T-helper 1 cell treated with Interleukin-12 subunit alpha and Interleukin-12 subunit beta and Interleukin-4 antibody, amounts not matched to agents 30 μg/mL and 1 μg/mL, for 36 hours (primary cell): ENCODE data around the gene VPS8.

Source experiments
- H3K27ac Mint-ChIP-seq: one replicate; pipeline ENCODE4 v1.8.0; 2021; ENCODE audit warnings: mild to moderate bottlenecking, mixed read lengths
- H3K27me3 Mint-ChIP-seq: one replicate; pipeline ENCODE4 v1.8.0; 2021; ENCODE audit warnings: low read depth, mixed read lengths
- H3K36me3 Mint-ChIP-seq: one replicate; pipeline ENCODE4 v1.8.0; 2021; ENCODE audit warnings: low read depth, mixed read lengths
- H3K4me1 Mint-ChIP-seq: one replicate; pipeline ENCODE4 v1.8.0; 2021; ENCODE audit warnings: low read depth, mixed read lengths
- H3K4me3 Mint-ChIP-seq: one replicate; pipeline ENCODE4 v1.8.0; 2021; ENCODE audit warnings: mild to moderate bottlenecking, moderate library complexity, mixed read lengths
- H3K9me3 Mint-ChIP-seq: one replicate; pipeline ENCODE4 v1.8.0; 2021; ENCODE audit warnings: mixed read lengths

VPS8 gene

DNA sequence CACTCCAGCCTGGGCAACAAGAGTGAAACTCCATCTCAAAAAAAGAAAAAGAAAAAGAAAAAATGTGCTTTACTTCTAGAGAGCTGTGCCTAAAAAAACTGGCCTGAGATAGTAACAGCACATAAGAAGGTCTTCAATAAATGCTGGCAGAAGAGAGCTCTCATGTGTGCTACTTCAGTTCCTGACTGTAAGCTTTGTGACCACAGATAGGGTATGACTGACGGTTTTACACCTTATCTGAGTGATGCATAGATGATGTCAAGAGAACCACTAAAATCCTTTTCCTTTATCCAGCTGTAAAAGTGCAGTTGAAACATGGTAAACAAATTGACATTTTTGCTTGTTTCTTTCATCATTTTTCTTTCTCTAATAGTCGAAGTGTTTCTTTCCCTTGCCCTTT, 213.0 kb downstream of the VPS8 start:
- no peaks in the 10 kb centered on the region for H3K9me3 Mint-ChIP-seq
- no peaks in the 10 kb centered on the region for H3K27me3 Mint-ChIP-seq
- no peak overlapping the region for H3K27ac Mint-ChIP-seq
- no peaks in the 10 kb centered on the region for H3K4me1 Mint-ChIP-seq
- no peak overlapping the region for H3K4me3 Mint-ChIP-seq
- peaks cover 18% of the 10 kb centered on the region for H3K36me3 Mint-ChIP-seq

DNA sequence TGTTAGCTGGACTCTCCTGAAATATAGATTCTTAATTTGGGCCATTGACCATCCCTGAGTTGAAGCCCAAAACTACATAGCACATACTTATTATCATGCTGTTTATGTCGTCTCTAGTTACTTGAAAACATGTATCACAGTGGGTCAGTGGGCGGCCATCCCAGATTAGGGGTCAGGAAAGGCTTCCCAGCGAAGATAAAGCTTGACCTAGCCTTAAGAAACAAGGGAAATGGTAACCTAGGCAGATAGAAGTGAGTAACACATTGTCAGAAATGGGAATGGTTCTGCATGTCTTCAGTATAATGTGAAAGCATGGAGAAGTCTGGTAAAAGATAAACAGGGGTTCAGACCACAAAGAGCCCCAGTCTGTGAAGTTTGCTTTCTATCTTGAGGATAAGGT, 216.2 kb downstream of the VPS8 start:
- no peak overlapping the region for H3K27ac Mint-ChIP-seq
- no peaks in the 10 kb centered on the region for H3K9me3 Mint-ChIP-seq
- no peaks in the 10 kb centered on the region for H3K27me3 Mint-ChIP-seq
- peaks cover 25% of the 10 kb centered on the region for H3K36me3 Mint-ChIP-seq
- no peak overlapping the region for H3K4me3 Mint-ChIP-seq
- H3K4me1 Mint-ChIP-seq, result no peaks in the 10 kb centered on the region

DNA sequence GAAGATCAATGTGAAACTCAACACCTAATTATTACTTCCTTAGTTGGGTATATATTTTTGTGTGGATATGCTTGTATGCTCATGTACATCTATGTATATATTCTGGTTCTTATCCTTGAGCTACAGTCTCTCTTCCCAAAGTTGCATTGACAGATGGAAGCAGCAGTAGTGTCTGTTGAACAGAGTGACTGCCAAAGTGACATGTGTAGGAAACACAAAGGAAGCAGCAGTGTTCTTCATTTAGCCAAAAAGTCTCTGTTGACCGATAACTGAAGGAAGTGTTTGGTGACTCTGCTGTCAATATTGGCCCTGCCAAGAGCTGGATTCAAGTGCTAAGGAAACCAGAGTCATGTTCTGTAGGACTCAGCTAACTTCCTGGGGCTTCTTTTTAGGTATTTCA, 217.1 kb downstream of the VPS8 start:
- peaks cover 22% of the 10 kb centered on the region for H3K36me3 Mint-ChIP-seq
- H3K4me1 Mint-ChIP-seq, result no peaks in the 10 kb centered on the region
- H3K27me3 Mint-ChIP-seq, result no peaks in the 10 kb centered on the region
- no peaks in the 10 kb centered on the region for H3K9me3 Mint-ChIP-seq
- no peak overlapping the region for H3K4me3 Mint-ChIP-seq
- no peak overlapping the region for H3K27ac Mint-ChIP-seq

DNA sequence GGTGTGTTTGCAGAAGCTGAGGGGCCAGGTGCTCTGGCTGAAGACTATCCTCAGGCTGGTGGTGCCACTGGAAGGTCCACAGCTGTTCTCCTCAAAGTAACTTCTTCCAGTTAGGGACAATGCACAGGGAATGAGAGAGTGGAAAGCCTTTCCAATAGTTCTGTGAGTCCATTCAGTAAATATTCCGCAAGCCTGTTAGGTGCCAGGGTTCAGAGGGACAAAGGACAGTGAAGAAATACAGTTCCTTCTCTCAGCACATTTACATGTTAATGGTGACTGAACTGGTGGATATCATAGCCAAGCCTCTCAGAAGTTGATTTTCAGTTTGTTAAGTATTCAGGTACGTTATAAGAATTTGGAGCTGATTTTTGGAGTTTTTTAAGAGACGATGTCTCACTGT, 218.4 kb downstream of the VPS8 start:
- Mint-ChIP-seq H3K9me3 (peaks cover under 1% of the 10 kb centered on the region), H3K27ac (no peak overlapping the region), H3K36me3 (peaks cover 25% of the 10 kb centered on the region), H3K27me3 (no peaks in the 10 kb centered on the region), H3K4me3 (no peak overlapping the region), H3K4me1 (no peaks in the 10 kb centered on the region)

DNA sequence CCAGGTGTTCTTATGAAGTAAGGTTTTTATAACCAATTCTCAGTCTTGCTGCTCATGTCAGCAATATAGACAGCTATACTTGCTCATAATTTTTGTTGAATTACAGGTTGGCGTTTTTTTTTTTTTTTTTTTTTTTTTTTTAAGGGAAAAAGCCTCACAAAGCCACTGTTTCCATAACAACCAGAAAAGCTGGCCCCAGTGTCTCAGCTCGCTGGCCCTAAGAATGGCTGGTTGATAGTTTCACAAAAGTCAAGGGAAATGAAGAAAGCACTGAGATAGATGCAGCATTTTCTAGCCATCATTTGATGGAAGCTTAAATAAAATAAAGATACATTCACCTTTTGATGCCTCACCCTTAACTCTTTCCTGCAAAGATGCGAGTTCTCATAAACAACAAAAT, 219.0 kb downstream of the VPS8 start:
- peaks cover 23% of the 10 kb centered on the region for H3K36me3 Mint-ChIP-seq
- H3K4me1 Mint-ChIP-seq, result no peaks in the 10 kb centered on the region

DNA sequence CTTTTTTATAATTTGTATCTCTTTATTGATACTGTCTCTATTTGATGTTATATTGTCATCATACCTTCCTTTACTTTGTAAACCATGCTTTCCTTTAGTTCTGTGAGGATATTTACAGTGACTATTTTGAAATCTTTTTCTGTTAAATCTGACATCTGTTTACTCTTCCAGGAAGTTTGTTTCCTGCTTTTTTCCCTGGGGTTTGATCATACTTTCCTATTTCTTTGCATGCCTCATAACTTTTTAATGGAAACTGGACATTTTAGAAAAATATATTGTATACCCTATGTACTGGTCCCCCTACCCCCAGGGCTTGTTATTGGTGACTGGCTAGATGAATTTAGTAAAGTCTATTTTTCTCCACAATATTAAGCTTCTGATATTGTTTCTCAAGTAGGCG, 225.8 kb downstream of the VPS8 start:
- Mint-ChIP-seq H3K36me3 (peaks cover 20% of the 10 kb centered on the region), H3K9me3 (peaks cover 11% of the 10 kb centered on the region), H3K4me1 (no peaks in the 10 kb centered on the region), H3K4me3 (no peak overlapping the region), H3K27ac (no peak overlapping the region), H3K27me3 (no peaks in the 10 kb centered on the region)

More for the DNA sequence above, 219.0 kb downstream of the VPS8 start:
- Mint-ChIP-seq H3K27me3 (no peaks in the 10 kb centered on the region), H3K9me3 (peaks cover 6% of the 10 kb centered on the region), H3K27ac (no peak overlapping the region), H3K4me3 (no peak overlapping the region)

DNA sequence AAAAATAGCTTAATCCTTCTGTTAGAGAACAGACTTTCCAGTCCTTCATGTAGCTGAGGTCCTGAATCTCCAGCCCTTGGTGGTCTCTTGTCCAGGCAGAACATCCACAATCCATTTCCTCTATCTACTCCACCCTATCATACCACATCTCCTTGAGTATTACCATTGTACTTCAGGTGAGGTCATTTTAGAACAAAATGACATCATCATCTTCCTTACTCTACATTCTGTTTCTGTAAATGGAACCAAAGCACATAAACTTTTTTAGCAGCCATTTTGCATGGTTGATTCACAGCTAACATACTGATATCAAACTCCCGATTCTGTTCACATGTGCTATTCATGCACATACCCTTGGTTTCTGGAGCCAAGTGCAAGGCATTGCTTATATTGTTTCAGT, 228.5 kb downstream of the VPS8 start:
- Mint-ChIP-seq H3K27me3 (no peaks in the 10 kb centered on the region), H3K36me3 (peaks cover 12% of the 10 kb centered on the region), H3K4me1 (no peaks in the 10 kb centered on the region), H3K27ac (no peak overlapping the region), H3K9me3 (peaks cover 10% of the 10 kb centered on the region), H3K4me3 (no peak overlapping the region)

DNA sequence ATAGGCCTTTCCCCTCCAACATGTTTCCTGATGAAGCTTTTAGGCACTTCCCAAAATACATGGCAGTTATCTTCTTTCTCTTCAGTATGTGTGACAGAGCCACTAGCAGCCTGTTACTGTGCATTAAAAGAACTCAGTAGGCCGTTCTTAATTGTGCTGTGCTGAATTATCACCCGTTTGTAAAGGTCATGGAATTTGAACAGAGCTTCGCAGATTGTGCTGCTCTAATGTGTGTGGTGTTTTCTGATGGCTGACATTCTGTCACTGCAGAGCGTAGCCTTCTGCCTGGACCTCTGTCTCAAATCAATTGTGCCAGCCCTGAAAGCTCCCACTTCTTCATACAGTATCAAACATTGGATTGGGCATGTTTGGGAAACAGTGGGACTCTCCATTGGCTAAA, 229.6 kb downstream of the VPS8 start:
- Mint-ChIP-seq H3K9me3 (peaks cover 5% of the 10 kb centered on the region), H3K27ac (no peak overlapping the region), H3K4me3 (no peak overlapping the region), H3K4me1 (no peaks in the 10 kb centered on the region), H3K27me3 (no peaks in the 10 kb centered on the region), H3K36me3 (peaks cover 12% of the 10 kb centered on the region)

DNA sequence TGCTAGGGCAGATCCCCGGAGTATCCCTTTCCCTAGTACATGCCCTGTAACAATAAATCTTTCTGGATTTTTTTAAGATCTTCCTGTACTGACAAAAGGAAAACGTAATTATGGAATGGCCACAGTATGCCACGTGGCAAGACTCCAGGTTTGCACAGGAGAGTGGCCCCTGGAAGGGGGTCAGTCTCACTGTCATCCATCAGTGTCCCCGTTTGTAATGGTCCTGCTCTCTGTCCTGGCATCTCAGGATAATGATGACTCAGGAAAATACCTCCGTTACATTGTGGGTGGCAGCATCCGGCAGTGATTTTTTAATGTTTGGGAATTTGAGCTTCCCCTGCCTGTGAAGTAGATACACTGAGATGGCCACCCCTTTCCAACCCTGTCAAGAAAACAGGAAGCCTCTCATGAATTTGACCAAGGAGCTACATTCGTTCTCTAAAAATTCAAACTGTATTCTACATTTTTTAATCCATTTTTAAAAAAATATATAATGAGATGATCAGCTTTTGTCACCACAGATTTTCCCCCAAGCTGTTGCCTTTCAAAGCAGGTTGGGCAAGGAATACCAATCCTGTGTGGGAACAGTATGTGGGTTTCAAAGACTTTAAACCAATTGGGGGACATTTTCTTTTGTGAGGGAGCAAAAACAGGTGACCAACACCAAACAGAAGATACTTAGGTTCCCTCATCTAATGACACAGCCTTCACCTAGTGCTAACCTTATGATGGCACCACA, 230.5 kb downstream of the VPS8 start:
- Mint-ChIP-seq H3K4me3 (no peak overlapping the region), H3K9me3 (peaks cover 2% of the 10 kb centered on the region), H3K27me3 (no peaks in the 10 kb centered on the region), H3K27ac (no peak overlapping the region), H3K4me1 (no peaks in the 10 kb centered on the region), H3K36me3 (peaks cover 8% of the 10 kb centered on the region)

DNA sequence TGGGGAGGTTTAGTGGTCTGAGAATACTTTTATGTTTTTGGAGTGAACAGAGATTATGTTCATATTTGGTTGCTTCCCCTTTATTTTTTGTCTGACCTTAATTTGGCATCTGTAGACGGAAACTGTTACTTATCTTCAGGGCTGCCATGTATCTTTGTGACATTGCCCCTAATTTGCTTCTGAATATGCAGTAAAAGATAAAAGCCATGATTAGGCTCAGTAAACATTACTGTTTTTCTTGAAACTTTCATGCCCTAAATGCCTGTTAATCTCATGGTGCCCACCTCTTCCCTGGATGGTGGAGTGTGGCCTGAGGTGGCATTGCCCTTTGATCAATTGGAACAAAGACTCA, 234.2 kb downstream of the VPS8 start:
- Mint-ChIP-seq H3K36me3 (peaks cover 22% of the 10 kb centered on the region), H3K27me3 (no peaks in the 10 kb centered on the region), H3K4me3 (no peak overlapping the region), H3K27ac (no peak overlapping the region), H3K4me1 (no peaks in the 10 kb centered on the region), H3K9me3 (no peaks in the 10 kb centered on the region)

DNA sequence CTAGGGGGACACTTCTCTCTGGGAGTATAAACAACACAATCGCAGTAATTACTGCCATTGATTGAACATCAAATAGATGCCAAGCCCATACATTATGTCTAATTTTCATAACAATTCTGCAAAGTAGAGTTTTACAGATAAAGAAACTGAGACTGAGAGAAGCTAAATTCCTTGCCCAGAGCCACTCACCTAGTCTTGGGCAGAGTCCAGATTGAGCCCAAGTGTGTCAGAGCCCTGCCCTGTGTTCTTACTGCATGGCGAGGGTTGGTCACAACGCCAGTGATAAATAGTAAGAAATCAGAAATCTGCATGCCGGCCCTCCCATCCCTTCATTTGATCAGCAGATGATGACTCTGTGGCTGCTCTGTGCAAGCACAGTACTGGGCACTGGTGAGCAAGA, 234.6 kb downstream of the VPS8 start:
- Mint-ChIP-seq H3K4me1 (no peaks in the 10 kb centered on the region), H3K4me3 (no peak overlapping the region), H3K27ac (no peak overlapping the region), H3K27me3 (no peaks in the 10 kb centered on the region), H3K36me3 (peaks cover 25% of the 10 kb centered on the region), H3K9me3 (no peaks in the 10 kb centered on the region)

DNA sequence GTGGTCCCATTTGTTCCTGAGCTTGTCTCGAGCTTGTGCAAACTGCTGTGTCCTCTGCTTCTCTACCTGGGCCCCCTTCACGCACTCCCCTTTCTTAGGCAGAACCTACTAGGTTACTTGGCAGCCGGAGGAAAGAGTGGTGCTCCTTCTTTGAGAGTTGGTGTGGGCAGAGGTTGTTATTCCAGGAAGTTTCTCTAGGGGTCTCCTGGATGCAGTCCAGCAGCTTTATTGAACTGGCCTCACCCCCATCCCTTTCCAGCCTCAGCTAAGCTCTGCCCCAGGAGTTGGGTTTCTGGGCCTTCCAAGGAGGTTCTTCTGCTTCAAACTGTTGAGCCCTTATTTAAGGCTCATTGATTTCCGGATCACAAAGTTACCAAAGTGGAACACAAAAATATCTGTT, 237.7 kb downstream of the VPS8 start:
- no peak overlapping the region for H3K4me3 Mint-ChIP-seq
- no peak overlapping the region for H3K27ac Mint-ChIP-seq
- peaks cover 7% of the 10 kb centered on the region for H3K9me3 Mint-ChIP-seq
- H3K36me3 Mint-ChIP-seq, result peaks cover 51% of the 10 kb centered on the region
- no peaks in the 10 kb centered on the region for H3K27me3 Mint-ChIP-seq
- no peaks in the 10 kb centered on the region for H3K4me1 Mint-ChIP-seq

DNA sequence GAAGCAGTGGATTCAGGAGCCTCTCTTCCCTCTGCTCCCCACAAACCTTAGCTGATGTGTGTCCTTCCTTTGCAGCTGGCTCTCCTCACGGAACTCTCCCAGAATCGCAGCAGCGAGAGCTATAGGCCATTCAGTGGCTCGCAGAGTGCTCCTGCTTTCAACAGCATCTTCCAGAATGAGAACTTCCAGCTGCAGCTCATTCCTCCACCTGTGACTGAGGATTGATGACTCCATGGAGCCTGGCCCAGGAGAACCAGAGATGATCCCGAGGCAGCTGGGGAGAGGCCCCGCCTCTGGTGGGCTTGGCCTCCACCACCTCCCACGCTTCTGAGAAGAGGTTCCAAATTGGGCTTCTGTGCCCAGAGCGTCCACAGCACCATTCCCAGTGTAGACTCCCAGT, 239.8 kb downstream of the VPS8 start:
- peaks cover 64% of the 10 kb centered on the region for H3K36me3 Mint-ChIP-seq
- H3K9me3 Mint-ChIP-seq, result peaks cover 22% of the 10 kb centered on the region

DNA sequence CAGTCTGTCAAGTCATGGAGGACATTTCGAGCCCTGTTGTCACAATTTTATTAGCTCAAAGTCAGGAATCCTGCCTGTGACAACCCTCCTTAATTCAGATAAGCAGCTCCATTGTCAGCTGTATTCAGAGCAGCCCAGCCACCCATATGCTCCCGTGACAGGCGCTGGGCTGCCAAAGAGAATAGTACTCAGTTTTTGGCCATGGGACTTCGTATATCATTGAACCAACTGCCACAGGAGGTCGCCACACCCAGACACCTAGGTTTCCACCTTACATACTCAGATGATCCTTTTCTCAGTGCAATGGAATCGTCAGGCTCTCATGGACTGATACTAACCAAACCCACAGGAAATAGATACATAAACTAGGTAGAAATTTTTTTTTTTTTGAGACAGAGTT, 240.7 kb downstream of the VPS8 start:
- peaks cover 29% of the 10 kb centered on the region for H3K9me3 Mint-ChIP-seq
- H3K27ac Mint-ChIP-seq, result no peak overlapping the region
- peaks cover 67% of the 10 kb centered on the region for H3K36me3 Mint-ChIP-seq
- no peaks in the 10 kb centered on the region for H3K27me3 Mint-ChIP-seq
- no peaks in the 10 kb centered on the region for H3K4me1 Mint-ChIP-seq
- no peak overlapping the region for H3K4me3 Mint-ChIP-seq

More for the DNA sequence above, 239.8 kb downstream of the VPS8 start:
- Mint-ChIP-seq H3K4me1 (no peaks in the 10 kb centered on the region), H3K27me3 (no peaks in the 10 kb centered on the region), H3K27ac (no peak overlapping the region), H3K4me3 (no peak overlapping the region)

DNA sequence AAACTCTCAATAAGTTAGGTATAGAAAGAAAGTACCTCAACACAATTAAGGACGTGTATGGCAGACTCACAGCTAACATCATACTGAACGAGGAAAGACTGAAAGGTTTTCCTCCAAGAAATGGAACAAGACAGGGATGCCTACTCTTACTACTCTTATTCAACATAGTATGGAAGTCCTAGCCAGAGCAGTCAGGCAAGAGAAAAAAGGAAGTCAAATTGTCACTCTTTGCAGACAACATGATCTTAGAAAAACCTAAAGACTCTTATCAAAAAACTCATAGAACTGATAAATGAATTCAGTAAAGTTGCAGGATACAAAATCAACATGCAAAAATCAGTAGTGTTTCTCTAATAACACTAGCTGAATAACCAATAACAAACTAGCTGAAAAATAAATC, 244.9 kb downstream of the VPS8 start:
- Mint-ChIP-seq H3K27me3 (no peaks in the 10 kb centered on the region), H3K36me3 (peaks cover 42% of the 10 kb centered on the region), H3K4me3 (no peak overlapping the region), H3K27ac (no peak overlapping the region), H3K4me1 (no peaks in the 10 kb centered on the region), H3K9me3 (peaks cover 45% of the 10 kb centered on the region)

DNA sequence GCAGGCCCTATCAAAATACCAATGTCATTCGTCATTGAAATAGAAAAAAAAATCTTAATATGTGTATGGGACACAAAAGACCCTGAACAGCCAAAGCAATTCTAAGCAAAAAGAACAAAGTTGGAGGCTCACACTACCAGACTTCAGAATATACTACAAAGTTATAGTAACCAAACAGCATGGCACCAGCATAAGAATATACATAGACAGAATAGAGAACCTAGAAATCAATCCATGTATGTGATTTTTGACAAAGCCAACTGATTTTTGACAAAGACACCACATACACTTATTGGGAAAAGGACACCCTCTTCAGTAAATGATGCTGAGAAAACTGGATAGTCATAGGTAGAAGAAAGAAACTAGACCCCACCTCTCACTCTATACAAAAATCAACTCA, 245.9 kb downstream of the VPS8 start:
- Mint-ChIP-seq H3K4me1 (no peaks in the 10 kb centered on the region), H3K9me3 (peaks cover 45% of the 10 kb centered on the region), H3K27me3 (no peaks in the 10 kb centered on the region)

More for the DNA sequence above, 245.9 kb downstream of the VPS8 start:
- Mint-ChIP-seq H3K4me3 (no peak overlapping the region), H3K27ac (no peak overlapping the region), H3K36me3 (peaks cover 33% of the 10 kb centered on the region)
